SK-N-SH (cell line): ENCODE measurements around the gene DHCR24.

Experiments
- CHD2 ChIP-seq: fragments of 150-350 bp; IDR thresholded peaks from 2 replicates; pipeline ENCODE4 v1.6.1; 2018; ENCODE audit warnings: low read length; ENCODE audit not compliant: partially characterized antibody
- EZH2phosphoT487 ChIP-seq: fragments of 200-600 bp; sonication (generic); IDR thresholded peaks from 2 replicates; pipeline ENCODE4 v1.6.1; 2017; ENCODE audit warnings: low read depth, mixed run types, mild to moderate bottlenecking, antibody characterized with exemption, moderate library complexity, borderline replicate concordance
- GABPA ChIP-seq: IDR thresholded peaks from 2 replicates; pipeline ENCODE4 v1.4.0; 2012; ENCODE audit warnings: low read depth, mild to moderate bottlenecking
- MXI1 ChIP-seq: IDR thresholded peaks from 2 replicates; pipeline ENCODE4 v1.6.1; 2012; ENCODE audit warnings: mild to moderate bottlenecking, low read depth, low read length, improper control_type of control experiment
- NFIC ChIP-seq: IDR thresholded peaks from 2 replicates; pipeline ENCODE4 v1.4.0; 2012; ENCODE audit warnings: borderline replicate concordance
- NRF1 ChIP-seq: IDR thresholded peaks from 2 replicates; pipeline ENCODE4 v1.6.1; 2012; ENCODE audit warnings: low read depth, mild to moderate bottlenecking, low read length
- POLR2AphosphoS5 ChIP-seq: IDR thresholded peaks from 2 replicates; pipeline ENCODE4 v1.6.1; 2012; ENCODE audit warnings: low read depth, low read length
- RAD21 ChIP-seq: IDR thresholded peaks from 2 replicates; pipeline ENCODE4 v1.6.1; 2012; ENCODE audit warnings: mild to moderate bottlenecking, low read length
- RXRA ChIP-seq: IDR thresholded peaks from 2 replicates; pipeline ENCODE4 v1.4.0; 2012; ENCODE audit warnings: low read depth, mild to moderate bottlenecking, borderline replicate concordance
- SMC3 ChIP-seq: IDR thresholded peaks from 2 replicates; pipeline ENCODE4 v1.6.1; 2012; ENCODE audit warnings: low read depth, low read length, improper control_type of control experiment
- YY1 ChIP-seq: IDR thresholded peaks from 2 replicates; pipeline ENCODE4 v1.4.0; 2012; ENCODE audit warnings: low read depth, mild to moderate bottlenecking
- TF ChIP-seq, protein P1 (sequence below): fragments of 200-600 bp; sonication (generic); IDR thresholded peaks from 2 replicates; pipeline ENCODE4 v1.6.1; 2017; ENCODE audit warnings: antibody characterized with exemption, mild to moderate bottlenecking, moderate library complexity
- TF ChIP-seq, protein P2 (sequence below): IDR thresholded peaks from 2 replicates; pipeline ENCODE4 v1.6.1; 2012; ENCODE audit warnings: mild to moderate bottlenecking, low read depth, low read length, moderate library complexity

DNA sequence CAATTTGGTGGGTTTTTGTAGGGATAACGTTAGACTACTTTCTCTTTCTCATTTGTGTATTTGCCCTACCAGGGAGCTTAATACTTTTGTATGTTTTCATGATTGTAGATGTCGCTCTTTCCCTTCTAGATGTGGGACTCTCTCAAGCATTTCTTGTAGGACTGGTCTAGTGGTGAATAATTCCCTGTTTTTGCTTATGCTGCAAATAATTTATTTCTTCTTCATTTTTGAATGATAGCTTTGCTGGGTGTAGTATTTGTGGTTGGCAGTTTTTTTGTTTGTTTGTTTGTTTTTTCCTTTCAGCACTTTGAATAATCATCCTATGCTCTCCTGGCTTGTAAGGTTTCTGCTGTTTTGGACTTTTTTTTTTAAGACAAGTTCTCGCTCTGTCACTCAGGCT, 63.3 kb downstream of the DHCR24 start:
- TF ChIP-seq NRF1 = no peak
- no peak for TF ChIP-seq POLR2AphosphoS5
- TF ChIP-seq, protein P1, sequence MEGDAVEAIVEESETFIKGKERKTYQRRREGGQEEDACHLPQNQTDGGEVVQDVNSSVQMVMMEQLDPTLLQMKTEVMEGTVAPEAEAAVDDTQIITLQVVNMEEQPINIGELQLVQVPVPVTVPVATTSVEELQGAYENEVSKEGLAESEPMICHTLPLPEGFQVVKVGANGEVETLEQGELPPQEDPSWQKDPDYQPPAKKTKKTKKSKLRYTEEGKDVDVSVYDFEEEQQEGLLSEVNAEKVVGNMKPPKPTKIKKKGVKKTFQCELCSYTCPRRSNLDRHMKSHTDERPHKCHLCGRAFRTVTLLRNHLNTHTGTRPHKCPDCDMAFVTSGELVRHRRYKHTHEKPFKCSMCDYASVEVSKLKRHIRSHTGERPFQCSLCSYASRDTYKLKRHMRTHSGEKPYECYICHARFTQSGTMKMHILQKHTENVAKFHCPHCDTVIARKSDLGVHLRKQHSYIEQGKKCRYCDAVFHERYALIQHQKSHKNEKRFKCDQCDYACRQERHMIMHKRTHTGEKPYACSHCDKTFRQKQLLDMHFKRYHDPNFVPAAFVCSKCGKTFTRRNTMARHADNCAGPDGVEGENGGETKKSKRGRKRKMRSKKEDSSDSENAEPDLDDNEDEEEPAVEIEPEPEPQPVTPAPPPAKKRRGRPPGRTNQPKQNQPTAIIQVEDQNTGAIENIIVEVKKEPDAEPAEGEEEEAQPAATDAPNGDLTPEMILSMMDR = no peak
- TF ChIP-seq GABPA = no peak
- TF ChIP-seq RAD21 = no peak
- TF ChIP-seq, protein P2, sequence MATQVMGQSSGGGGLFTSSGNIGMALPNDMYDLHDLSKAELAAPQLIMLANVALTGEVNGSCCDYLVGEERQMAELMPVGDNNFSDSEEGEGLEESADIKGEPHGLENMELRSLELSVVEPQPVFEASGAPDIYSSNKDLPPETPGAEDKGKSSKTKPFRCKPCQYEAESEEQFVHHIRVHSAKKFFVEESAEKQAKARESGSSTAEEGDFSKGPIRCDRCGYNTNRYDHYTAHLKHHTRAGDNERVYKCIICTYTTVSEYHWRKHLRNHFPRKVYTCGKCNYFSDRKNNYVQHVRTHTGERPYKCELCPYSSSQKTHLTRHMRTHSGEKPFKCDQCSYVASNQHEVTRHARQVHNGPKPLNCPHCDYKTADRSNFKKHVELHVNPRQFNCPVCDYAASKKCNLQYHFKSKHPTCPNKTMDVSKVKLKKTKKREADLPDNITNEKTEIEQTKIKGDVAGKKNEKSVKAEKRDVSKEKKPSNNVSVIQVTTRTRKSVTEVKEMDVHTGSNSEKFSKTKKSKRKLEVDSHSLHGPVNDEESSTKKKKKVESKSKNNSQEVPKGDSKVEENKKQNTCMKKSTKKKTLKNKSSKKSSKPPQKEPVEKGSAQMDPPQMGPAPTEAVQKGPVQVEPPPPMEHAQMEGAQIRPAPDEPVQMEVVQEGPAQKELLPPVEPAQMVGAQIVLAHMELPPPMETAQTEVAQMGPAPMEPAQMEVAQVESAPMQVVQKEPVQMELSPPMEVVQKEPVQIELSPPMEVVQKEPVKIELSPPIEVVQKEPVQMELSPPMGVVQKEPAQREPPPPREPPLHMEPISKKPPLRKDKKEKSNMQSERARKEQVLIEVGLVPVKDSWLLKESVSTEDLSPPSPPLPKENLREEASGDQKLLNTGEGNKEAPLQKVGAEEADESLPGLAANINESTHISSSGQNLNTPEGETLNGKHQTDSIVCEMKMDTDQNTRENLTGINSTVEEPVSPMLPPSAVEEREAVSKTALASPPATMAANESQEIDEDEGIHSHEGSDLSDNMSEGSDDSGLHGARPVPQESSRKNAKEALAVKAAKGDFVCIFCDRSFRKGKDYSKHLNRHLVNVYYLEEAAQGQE = no peak
- no peak for TF ChIP-seq YY1
- no peak for TF ChIP-seq CHD2
- TF ChIP-seq EZH2phosphoT487 = no peak
- TF ChIP-seq MXI1 = no peak
- no peak for TF ChIP-seq NFIC
- TF ChIP-seq SMC3 = no peak
- TF ChIP-seq RXRA = no peak
